Glutamatergic neuron (in vitro differentiated cells): ENCODE measurements around the gene MINDY3. TPM values are rescaled to one million over a fixed set of nuclear protein-coding genes. Genes with fewer than 3 reads are reported as not detected.
A peak's percentile ranks its signal among the peaks of the same experiment; 100 is the strongest.
"Not testable (repeated sequence)": the region's sequence is repeated elsewhere in the genome, so short reads cannot be mapped to it uniquely, and the experiment has no call there.

ENCODE experiments used
- DNase-seq: peaks from one replicate; pipeline ENCODE4 v3.0.0; 2022
- H3K27ac Mint-ChIP-seq: one replicate; pipeline ENCODE4 v1.8.0; 2020; ENCODE audit warnings: mild to moderate bottlenecking, mixed read lengths, inconsistent platforms; ENCODE audit not compliant: unreplicated experiment
- H3K27me3 Mint-ChIP-seq: one replicate; pipeline ENCODE4 v1.8.0; 2020; ENCODE audit warnings: mild to moderate bottlenecking, moderate library complexity, mixed read lengths, inconsistent platforms; ENCODE audit not compliant: unreplicated experiment
- H3K36me3 Mint-ChIP-seq: one replicate; pipeline ENCODE4 v1.8.0; 2020; ENCODE audit warnings: mild to moderate bottlenecking, mixed read lengths, inconsistent platforms; ENCODE audit not compliant: unreplicated experiment
- H3K4me1 Mint-ChIP-seq: one replicate; pipeline ENCODE4 v1.8.0; 2020; ENCODE audit warnings: mild to moderate bottlenecking, low read depth, mixed read lengths, inconsistent platforms; ENCODE audit not compliant: unreplicated experiment
- H3K4me3 Mint-ChIP-seq: one replicate; pipeline ENCODE4 v1.8.0; 2020; ENCODE audit warnings: mild to moderate bottlenecking, mixed read lengths, inconsistent platforms; ENCODE audit not compliant: unreplicated experiment
- H3K9me3 Mint-ChIP-seq: one replicate; pipeline ENCODE4 v1.8.0; 2020; ENCODE audit warnings: mild to moderate bottlenecking, moderate library complexity, mixed read lengths, inconsistent platforms; ENCODE audit not compliant: unreplicated experiment
- CTCF ChIP-seq: fragments of 200-600 bp; sonication (generic); IDR thresholded peaks from one replicate; pipeline ENCODE4 v1.5.0; 2021; ENCODE audit not compliant: partially characterized antibody, unreplicated experiment
- total RNA-seq: library from RNA; stranded (reverse); fragmentation: NEBNext Ultra II Directional; extraction: Animal tissue kit (Norgen Biotek cat#: 25700); gene quantifications from one replicate; pipeline ENCODE4 v1.2.1, GENCODE V29; 2021; ENCODE audit not compliant: unreplicated experiment

The MINDY3 gene
- total RNA-seq, 1 donor from 2014 or later = 45.6 TPM

GRCh38 chr10:15857107-15857575 is 3.2 kb downstream of the MINDY3 start:
- Mint-ChIP-seq H3K36me3 (peaks cover under 1% of the 10 kb centered on the region), H3K4me3 (no peak overlapping the region), H3K27me3 (no peaks in the 10 kb centered on the region), H3K4me1 (peaks cover 9% of the 10 kb centered on the region), H3K27ac (no peak overlapping the region), H3K9me3 (no peaks in the 10 kb centered on the region)
- no peak for TF ChIP-seq CTCF
- DNase-seq = no peak

GRCh38 chr10:15856328-15857015 is 3.8 kb downstream of the MINDY3 start:
- no peak for TF ChIP-seq CTCF
- peaks cover 9% of the 10 kb centered on the region for H3K4me1 Mint-ChIP-seq
- peak overlapping the region; percentile 36 for H3K4me3 Mint-ChIP-seq
- no peaks in the 10 kb centered on the region for H3K9me3 Mint-ChIP-seq
- H3K27ac Mint-ChIP-seq = no peak overlapping the region
- H3K36me3 Mint-ChIP-seq = peaks cover 7% of the 10 kb centered on the region
- no peak for DNase-seq
- no peaks in the 10 kb centered on the region for H3K27me3 Mint-ChIP-seq

- peaks cover 7% of the 10 kb centered on the region for H3K4me1 Mint-ChIP-seq
- peaks cover 26% of the 10 kb centered on the region for H3K36me3 Mint-ChIP-seq
- peaks cover 2% of the 10 kb centered on the region for H3K9me3 Mint-ChIP-seq
- no peak for DNase-seq
- TF ChIP-seq CTCF = no peak
- no peak overlapping the region for H3K27ac Mint-ChIP-seq
- no peak overlapping the region for H3K4me3 Mint-ChIP-seq
- H3K27me3 Mint-ChIP-seq = no peaks in the 10 kb centered on the region
These were observed 6.5 kb downstream of the MINDY3 start for GRCh38 chr10:15853800-15854199.

GRCh38 chr10:15852111-15852557 is 8.2 kb downstream of the MINDY3 start:
- TF ChIP-seq CTCF = no peak
- H3K4me1 Mint-ChIP-seq = peaks cover 6% of the 10 kb centered on the region
- no peak overlapping the region for H3K4me3 Mint-ChIP-seq
- H3K36me3 Mint-ChIP-seq = peaks cover 26% of the 10 kb centered on the region
- H3K27me3 Mint-ChIP-seq = no peaks in the 10 kb centered on the region
- no peak overlapping the region for H3K27ac Mint-ChIP-seq
- no peak for DNase-seq
- peaks cover 2% of the 10 kb centered on the region for H3K9me3 Mint-ChIP-seq

- DNase-seq = peak; percentile 23
- not testable (repeated sequence) for H3K4me1 Mint-ChIP-seq, H3K9me3 Mint-ChIP-seq, H3K27ac Mint-ChIP-seq, H3K4me3 Mint-ChIP-seq, H3K27me3 Mint-ChIP-seq
- peaks cover 26% of the 10 kb centered on the region for H3K36me3 Mint-ChIP-seq
These were observed 9.8 kb downstream of the MINDY3 start for GRCh38 chr10:15850337-15850978.
